Vagina (tissue), 2 donors: ENCODE results near the gene PPP1R3F.

Experiments used
- CTCF ChIP-seq, 3 experiments: fragments of 450-650 bp in 2 of 3; fragments of 200-600 bp in 1 of 3; sonication (generic) in 1 of 3; IDR thresholded peaks; one replicate each; pipeline ENCODE4 v1.5.1; 2017 to 2019; ENCODE audit warnings: antibody characterized with exemption in 3 of 3, mild to moderate bottlenecking in 2 of 3, moderate library complexity in 2 of 3
- POLR2A ChIP-seq, 2 donors: fragments of 450-650 bp; IDR thresholded peaks; one replicate each; pipeline ENCODE4 v1.6.1; 2017; ENCODE audit warnings: antibody characterized with exemption in 2 of 2, mild to moderate bottlenecking in 2 of 2, moderate library complexity in 2 of 2
- POLR2AphosphoS5 ChIP-seq, 2 donors: sonication (generic); formaldehyde crosslinking; IDR thresholded peaks; one replicate each; pipeline ENCODE4 v1.9.0; 2017; ENCODE audit warnings: antibody characterized with exemption in 2 of 2, mild to moderate bottlenecking in 2 of 2, low read depth in 1 of 2; ENCODE audit not compliant: insufficient read depth in 1 of 2

GRCh38 chrX:49284212-49284611, 14.6 kb downstream of the PPP1R3F start:
- TF ChIP-seq CTCF (IDR thresholded peaks at IDR 0.05), result no peak
- TF ChIP-seq POLR2A (IDR thresholded peaks at IDR 0.05), result no peak
- TF ChIP-seq POLR2AphosphoS5 (IDR thresholded peaks at IDR 0.05; ENCODE audit: insufficient read depth in 1 of 2, low read depth in 1 of 2), result no peak
